PC-9 (cell line): ENCODE measurements around the gene GNAI1.

Experiments
- CTCF ChIP-seq: fragments of 200-600 bp; sonication (generic); conservative IDR thresholded peaks from 2 replicates; pipeline ENCODE4 v1.6.1; 2017; ENCODE audit warnings: mixed run types, antibody characterized with exemption, mild to moderate bottlenecking, moderate library complexity
- EZH2 ChIP-seq: fragments of 200-600 bp; sonication (generic); IDR thresholded peaks from 2 replicates; pipeline ENCODE4 v1.8.0; 2017; ENCODE audit warnings: antibody characterized with exemption, low read depth

- no peak for TF ChIP-seq CTCF
- no peak for TF ChIP-seq EZH2
Observed at GRCh38 chr7:80230327-80230726, 95.7 kb downstream of the GNAI1 start.
